HTR-8/SVneo (cell line): ENCODE data around the gene POLD1.
"Not testable (repeated sequence)": the region's sequence is repeated elsewhere in the genome, so short reads cannot be mapped to it uniquely, and the experiment has no call there.

Experiments
- DNase-seq: peaks from one replicate; pipeline ENCODE4 v3.0.0; 2011; ENCODE audit warnings: low spot score, mixed read lengths; ENCODE audit not compliant: insufficient read length
- FAIRE-seq: peaks from 2 replicates; lab custom pipeline; 2011; peaks lifted over from hg19 to GRCh38; lab: Jason Lieb, UNC

Gene POLD1

GRCh38 chr19:50383852-50384684 lies at the start of gene POLD1:
Gene POLD1 (plus strand): TSS chr19:50384347. CDS start chr19:50398852, 14,505 bp downstream.
- DNase-seq (peak; percentile 95), FAIRE-seq (peak; percentile 96)

- DNase-seq, result no peak
- no peak for FAIRE-seq
These were observed 49.3 kb upstream of the POLD1 start for GRCh38 chr19:50334741-50335421.

- not testable (repeated sequence) for FAIRE-seq, DNase-seq
These were observed 47.1 kb upstream of the POLD1 start for GRCh38 chr19:50337031-50337430.

- no peak for FAIRE-seq
- DNase-seq, result no peak
These were observed 43.8 kb upstream of the POLD1 start for GRCh38 chr19:50340331-50340730.

GRCh38 chr19:50341091-50341564 lies 43.0 kb upstream of the POLD1 start:
- FAIRE-seq, result no peak
- DNase-seq, result no peak

- DNase-seq (no peak), FAIRE-seq (no peak)
These were observed 39.4 kb upstream of the POLD1 start for GRCh38 chr19:50344661-50345318.

GRCh38 chr19:50347089-50347581 lies 37.0 kb upstream of the POLD1 start:
- DNase-seq, FAIRE-seq: not testable (repeated sequence)

- no peak for DNase-seq
- FAIRE-seq, result no peak
These were observed 34.7 kb upstream of the POLD1 start for GRCh38 chr19:50349277-50350057.

GRCh38 chr19:50352242-50352641 lies 31.9 kb upstream of the POLD1 start:
- DNase-seq, result no peak
- no peak for FAIRE-seq

- DNase-seq, FAIRE-seq: not testable (repeated sequence)
These were observed 30.7 kb upstream of the POLD1 start for GRCh38 chr19:50353487-50353880.

GRCh38 chr19:50356691-50357177 lies 27.4 kb upstream of the POLD1 start:
- FAIRE-seq, result no peak
- DNase-seq, result no peak

GRCh38 chr19:50357178-50358100 lies 26.7 kb upstream of the POLD1 start:
- no peak for FAIRE-seq
- peak; percentile 52 for DNase-seq

GRCh38 chr19:50358483-50359327 lies 25.4 kb upstream of the POLD1 start:
- DNase-seq (peak; percentile 64), FAIRE-seq (no peak)

- FAIRE-seq, result no peak
- no peak for DNase-seq
These were observed 24.8 kb upstream of the POLD1 start for GRCh38 chr19:50359328-50359818.

- no peak for DNase-seq
- no peak for FAIRE-seq
These were observed 22.7 kb upstream of the POLD1 start for GRCh38 chr19:50361290-50362029.

- DNase-seq (no peak), FAIRE-seq (no peak)
These were observed 22.1 kb upstream of the POLD1 start for GRCh38 chr19:50362030-50362412.
